SK-N-MC (cell line): ENCODE measurements around the gene RALGPS1.

ENCODE experiments used
- EZH2 ChIP-seq: fragments of 200-600 bp; sonication (generic); IDR thresholded peaks from one replicate; pipeline ENCODE4 v1.6.1; 2017; ENCODE audit warnings: antibody characterized with exemption
- FOXP2 ChIP-seq: optimal IDR thresholded peaks from 2 replicates; pipeline ENCODE3; 2011; ENCODE audit warnings: mild to moderate bottlenecking, moderate library complexity; ENCODE audit not compliant: insufficient read depth; ENCODE audit errors: extremely low read length, control extremely low read depth
- POLR2AphosphoS5 ChIP-seq: IDR thresholded peaks from 2 replicates; pipeline ENCODE4 v1.6.1; 2012; ENCODE audit warnings: mild to moderate bottlenecking, low read depth, low read length, borderline replicate concordance

- TF ChIP-seq POLR2AphosphoS5 (no peak), EZH2 (no peak), FOXP2 (no peak)
Observed at GRCh38 chr9:126906091-126906490, 8.5 kb upstream of the RALGPS1 start.
